Stimulated activated CD8-positive, alpha-beta memory T cell treated with anti-CD3 and anti-CD28 coated beads, Interleukin-12 subunit alpha, Interleukin-12 subunit beta, amount 100 ng/mL, for 4 hours (primary cell): ENCODE results near the gene ETFA.

Source experiments
- DNase-seq: peaks from one replicate; pipeline ENCODE4 v3.0.0-alpha.2; 2020; ENCODE audit warnings: low read depth

The ETFA gene

GRCh38 chr15:76340198-76340802 lies 29.0 kb upstream of the ETFA start:
- no peak for DNase-seq

- DNase-seq, result no peak
These were observed 28.3 kb upstream of the ETFA start for GRCh38 chr15:76339305-76340197.

GRCh38 chr15:76338486-76339304 lies 27.4 kb upstream of the ETFA start:
- no peak for DNase-seq

GRCh38 chr15:76337696-76338485 lies 26.6 kb upstream of the ETFA start:
- no peak for DNase-seq

DNA sequence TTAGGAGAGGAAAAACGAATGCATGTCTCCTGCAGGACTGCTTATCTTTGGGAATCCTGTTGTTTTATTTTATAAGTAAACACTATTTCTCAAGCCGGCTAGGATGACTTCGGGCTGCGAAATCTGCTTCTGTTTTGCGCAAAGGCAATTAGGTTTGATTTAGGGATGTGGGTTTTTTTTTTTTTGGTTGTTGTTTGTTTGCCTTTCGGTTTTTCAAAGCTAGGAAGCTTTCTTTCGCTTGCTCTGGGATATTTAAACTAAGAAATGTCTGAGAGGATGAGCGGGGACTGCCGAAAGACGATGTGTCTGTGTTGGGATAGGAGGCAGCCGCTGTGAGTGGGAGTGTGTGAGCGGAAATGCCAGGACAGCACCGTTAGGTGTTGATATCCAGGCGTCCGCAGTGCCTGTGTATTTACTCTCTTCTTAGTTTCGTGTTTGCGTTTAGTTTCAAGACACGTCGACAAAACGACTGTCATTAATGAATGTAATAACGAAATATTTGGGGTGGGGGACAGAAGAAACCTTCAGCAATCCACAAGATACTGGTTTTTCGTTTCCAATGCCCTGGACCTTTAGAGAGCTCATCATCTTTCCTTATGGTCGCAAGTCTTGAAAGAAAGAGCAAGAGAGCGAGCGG lies 25.9 kb upstream of the ETFA start:
- no peak for DNase-seq

DNA sequence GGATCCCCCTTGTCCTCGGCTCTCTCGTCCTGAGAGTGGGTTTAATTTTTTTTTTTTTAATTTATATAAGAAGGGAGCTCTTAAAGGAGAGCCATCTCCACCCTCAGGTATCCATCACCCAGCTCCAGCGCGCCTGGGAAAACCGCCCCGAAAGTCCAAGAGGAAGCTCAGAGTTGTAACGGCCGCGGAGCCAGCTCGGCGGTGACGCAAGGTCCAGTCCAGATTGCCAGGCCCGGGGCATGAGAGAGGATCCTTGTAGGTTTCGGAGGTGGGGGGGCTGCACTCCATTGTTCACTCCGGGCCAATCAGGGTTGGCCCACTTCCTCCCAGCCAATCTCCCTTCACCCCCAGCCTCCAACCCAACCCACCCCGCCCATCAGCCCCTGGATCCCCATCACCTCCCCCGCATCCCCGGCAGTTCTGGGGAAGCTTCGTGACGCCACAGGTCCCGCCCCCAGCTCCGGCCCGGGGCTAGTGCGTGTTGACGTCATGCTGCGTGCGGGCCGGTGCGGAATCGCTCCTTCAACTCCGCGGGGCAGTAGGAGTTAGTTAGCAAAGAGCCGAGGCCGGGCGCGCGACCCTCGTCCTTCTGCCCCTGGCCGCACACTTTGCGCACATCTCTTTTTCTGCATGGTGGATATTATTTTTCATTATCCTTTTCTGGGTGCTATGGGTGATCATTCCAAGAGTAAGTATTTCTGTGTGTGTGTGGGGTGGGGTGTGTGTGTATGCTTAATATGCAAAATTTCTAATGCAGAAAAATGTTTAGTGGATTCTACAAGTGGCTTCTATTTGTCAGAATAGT lies 25.2 kb upstream of the ETFA start, which contains the start of gene ISL2:
ISL2 (plus strand) TSS at position 520 of the 805 bp plus-strand sequence; CDS start at position 631, 111 bp downstream.
- DNase-seq, result no peak

DNA sequence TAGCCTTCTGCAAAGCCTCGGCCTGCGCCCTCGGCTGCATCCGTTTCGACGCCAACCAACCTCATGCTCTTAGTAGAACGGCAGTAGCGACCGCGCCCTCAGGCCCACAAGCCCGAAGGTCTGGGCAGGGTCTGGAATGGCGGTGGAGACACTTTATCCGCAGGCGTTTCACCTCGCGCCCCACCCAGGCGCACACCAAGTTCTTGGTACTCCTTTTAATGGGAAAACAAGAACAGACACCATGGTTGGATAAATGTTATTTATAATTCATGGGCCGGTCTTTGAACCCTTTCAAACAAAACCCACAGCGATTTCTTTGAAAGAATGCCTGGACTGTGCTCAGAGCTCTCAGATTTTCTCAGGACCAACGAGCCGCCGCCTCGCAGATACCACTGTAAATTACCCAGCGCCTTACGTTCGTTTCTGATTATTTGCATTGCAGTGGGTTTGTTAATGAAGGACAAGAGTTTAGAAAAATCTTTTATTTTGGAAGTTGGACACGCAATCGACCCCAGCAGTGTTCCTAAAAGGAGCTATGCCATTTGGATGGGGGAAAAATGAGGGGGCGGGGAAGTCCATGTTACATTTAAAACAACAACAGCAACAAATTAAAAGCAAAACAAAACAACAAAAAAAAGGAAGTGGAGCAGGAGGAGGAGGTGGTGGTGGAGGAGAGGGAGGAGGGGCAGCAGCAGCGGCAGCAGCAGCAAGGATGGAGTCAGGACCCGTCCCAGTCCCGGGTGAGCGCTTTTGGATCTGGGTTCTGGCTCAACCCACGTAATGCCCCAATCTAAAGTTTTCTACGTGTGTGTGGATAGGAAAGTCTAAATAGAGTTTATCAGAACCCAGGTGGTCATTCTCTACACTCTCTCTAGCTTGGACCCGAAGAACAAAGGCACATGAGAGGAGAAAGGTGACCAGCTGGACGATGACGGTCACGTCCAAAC lies 24.3 kb upstream of the ETFA start:
- no peak for DNase-seq

GRCh38 chr15:76334438-76335306 lies 23.4 kb upstream of the ETFA start:
- no peak for DNase-seq

DNA sequence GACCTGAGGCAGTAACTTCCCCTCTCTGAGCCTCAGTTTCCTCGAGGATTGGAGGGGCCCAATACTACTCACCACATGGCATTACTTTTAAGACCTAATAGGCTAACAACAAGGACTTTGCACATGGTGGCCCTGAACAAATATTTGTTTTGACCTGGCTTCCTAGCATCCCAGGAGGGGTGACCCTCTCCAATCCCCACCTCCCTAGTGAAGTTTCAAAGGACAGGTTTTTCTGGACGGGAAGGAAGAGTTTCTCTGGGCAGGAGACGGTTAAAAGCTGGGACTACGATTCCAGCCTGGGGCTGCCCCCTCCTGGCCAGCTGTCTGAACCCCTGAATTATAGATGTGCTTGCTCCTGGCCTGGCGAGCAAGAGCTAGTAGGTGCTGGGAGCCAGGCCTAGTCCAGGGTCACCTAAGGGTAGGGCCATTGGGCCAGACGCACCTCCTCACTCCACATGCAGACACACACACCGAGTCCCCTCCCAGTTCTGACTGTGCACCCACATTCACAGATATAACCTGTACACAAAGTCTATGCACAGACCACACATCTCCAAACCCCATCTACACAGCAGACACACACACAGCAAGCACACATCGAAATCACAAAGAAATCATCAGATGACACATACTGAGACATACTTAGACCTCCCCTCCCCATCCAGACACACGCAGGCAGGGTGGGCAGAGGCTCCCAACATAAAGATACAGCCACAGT lies 22.6 kb upstream of the ETFA start:
- no peak for DNase-seq

DNA sequence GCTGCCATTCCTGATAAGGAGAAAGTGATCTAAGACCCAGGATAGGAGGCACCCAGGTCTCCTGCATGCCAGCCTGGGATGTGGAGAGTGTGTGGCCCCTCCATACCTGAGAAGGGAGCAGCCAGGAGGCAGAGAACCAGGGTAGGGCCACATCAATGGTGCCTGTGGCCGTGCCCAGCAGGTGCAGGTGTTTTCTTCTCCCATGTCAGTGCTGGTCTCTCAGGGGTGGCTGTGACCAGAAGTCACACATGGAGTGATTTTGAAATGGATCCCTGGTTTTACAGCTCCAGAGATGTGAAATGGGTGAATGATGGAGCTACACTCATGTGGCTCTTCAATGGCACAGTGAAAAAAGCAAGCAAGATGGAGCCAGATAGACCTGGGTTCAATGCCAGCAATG lies 22.0 kb upstream of the ETFA start:
- no peak for DNase-seq

DNA sequence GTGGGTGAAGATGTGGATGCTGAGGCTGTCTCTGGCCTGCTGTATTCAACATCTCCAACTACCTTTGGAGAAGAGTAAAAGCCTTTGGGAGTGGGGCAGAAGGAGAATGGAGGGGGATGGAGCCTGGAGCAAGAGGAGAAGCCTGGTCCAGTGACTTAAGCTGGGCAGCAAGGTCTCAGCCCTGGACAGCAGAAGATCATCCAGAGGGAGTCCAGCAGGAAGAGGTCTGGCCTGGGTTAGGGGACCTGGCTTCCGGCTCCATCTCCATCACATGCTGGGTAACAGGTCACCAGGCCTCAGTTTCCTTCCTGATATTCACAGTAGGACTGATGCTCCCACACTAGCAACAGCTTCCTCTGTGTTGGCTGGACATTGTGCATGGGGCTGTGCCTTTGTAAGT lies 21.5 kb upstream of the ETFA start:
- no peak for DNase-seq

DNA sequence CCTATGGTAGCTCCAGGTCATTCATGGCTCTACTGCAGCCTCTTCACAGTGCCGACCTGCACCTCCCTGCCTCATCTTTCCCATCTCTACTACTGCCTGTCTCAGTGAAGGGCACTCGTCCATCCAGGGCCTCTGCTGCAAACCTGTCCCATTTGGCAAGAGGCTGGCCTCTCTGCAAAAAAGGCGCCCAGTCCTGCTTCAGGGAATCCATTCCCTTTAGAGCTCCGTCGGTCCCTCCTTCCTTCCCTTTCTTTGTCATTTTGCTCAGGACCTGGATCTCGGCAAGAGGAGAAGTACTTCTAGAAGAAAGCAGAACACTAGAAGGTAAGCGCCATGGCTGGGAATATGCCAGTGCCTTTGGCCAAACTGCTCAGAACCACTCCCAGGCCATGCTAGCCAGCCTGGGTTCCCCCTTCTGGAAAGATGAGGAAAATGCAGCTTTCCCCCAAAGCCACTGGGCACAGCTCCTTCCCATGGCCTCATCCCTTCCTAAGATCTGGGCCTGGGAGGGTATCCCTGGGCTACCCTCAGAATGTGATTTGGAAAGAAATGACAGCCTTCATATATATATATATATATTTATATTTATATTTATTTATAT lies 18.9 kb upstream of the ETFA start:
- DNase-seq, result no peak

DNA sequence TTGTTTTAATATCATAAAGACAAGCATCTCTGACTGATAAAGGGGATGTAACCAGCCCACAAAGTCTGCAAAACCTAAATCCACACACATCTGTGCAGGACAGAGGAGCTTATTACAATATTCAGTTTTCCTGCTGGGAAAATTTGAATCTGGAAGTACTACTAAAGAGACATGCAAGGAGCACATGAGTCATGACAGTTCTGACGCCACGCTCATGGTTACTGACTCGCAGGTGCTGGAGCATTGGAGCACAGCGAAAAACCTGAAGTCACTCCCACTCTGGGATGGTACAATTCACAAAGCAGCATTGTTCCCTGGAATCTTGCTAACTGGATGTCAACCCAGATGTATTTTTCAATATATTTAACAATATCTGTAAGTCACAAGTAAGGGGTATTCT lies 17.7 kb upstream of the ETFA start:
- DNase-seq, result no peak

DNA sequence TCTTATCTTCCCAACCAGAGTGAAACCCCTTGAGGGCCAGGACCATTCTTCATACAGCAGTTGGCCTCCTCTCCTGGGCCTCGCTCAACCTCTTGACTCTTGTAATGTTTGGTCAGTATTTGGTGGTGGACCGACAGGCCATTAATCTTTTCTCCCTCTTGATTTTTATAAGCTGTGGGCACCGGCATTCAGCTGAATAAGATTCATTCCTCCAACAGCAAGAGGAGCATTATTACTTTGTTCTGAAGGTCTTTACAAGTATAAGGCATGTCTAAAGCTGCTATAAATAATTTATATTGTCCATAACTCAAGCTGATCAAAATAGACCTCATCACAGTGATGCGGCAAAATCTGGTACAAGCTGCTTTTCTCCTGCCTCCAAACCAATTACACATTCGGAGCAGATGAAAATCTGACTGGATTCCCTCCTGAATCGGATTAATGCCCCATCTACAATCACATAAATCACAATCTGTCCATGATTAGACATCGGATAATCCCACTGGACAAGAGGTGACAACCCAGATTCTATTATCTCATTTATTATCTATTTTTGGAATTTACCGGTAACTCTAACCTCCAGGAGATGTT lies 16.9 kb upstream of the ETFA start:
- no peak for DNase-seq

DNA sequence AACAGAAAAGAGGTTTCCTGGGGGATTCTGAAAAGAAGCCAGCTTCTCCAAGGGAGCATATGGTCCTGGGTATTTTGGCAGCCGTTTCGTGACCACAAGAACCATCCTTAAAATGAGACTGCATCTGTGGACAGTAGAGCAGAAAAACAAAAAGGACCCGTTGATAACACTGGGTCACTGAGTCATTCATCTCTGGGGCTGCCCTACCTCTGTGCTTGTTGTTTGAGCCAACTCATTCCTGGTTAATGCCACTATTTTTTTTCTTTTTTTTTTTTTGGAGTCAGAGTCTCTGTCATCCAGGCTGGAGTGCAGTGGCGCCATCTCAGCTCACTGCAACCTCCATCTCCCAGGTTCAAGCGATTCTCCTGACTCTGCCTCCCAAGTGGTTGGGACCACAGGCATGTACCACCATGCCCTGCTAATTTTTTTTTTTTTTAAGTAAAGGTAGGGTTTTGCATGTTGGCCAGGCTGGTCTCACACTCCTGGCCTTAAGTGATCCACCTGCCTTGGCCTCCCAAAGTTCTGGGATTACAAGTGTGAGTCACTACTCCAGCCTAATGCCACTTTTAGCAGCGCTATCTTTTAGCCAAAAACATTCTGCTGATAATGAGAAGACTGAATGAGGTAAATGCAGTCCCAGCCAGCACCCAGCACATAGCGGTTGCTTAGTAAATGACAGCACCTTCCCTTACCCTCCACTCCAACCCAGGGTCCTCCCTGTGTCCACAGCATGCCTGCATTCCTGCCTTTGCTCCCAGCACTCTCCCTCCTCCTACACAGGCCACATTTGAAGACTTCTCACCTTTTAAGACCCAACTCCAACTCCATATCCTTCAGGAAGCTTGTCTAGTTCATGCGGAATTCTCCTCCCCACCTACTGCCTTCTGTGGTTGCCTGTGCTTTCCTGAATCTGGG lies 16.2 kb upstream of the ETFA start:
- DNase-seq, result no peak

DNA sequence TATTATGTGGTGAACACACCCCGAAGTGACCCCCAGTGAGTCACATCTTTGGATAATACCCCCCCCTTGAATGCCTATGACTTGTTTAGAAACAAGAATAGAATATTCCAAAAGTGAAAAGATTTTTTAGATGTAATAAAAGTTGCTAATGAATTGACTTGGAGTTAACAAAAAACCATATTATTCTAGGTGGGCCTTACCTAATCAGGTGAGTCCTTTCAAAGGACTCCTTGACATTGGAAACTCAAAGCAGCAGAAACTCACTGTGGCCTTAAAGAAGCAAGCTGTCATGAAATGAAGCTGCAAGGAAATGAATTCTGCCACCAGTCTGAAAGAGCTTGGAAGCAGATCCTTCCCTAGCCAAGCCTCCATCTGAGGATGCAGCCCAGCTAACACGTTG lies 14.4 kb upstream of the ETFA start:
- no peak for DNase-seq
